Endodermal cell (in vitro differentiated cells): ENCODE results near the gene ADAMTS13. TPM values are rescaled to one million over a fixed set of nuclear protein-coding genes. Genes with fewer than 3 reads are reported as not detected.
"Not testable (repeated sequence)": the region's sequence is repeated elsewhere in the genome, so short reads cannot be mapped to it uniquely, and the experiment has no call there.

ENCODE experiments used
- DNase-seq: peaks from one replicate; pipeline ENCODE4 v3.0.0-alpha.2; 2017
- H3K27ac ChIP-seq: 2 replicates; pipeline ENCODE4 v1.5.1; 2013; ENCODE audit warnings: mild to moderate bottlenecking, low read depth, low read length, moderate library complexity
- H3K27me3 ChIP-seq: 2 replicates; pipeline ENCODE4 v1.6.1; 2013; ENCODE audit warnings: mild to moderate bottlenecking, low read length, moderate library complexity; ENCODE audit not compliant: insufficient read depth, control insufficient read depth, poor library complexity, severe bottlenecking
- H3K36me3 ChIP-seq: 2 replicates; pipeline ENCODE4 v1.7.0; 2013; ENCODE audit warnings: mild to moderate bottlenecking, low read length, moderate library complexity; ENCODE audit not compliant: control insufficient read depth, insufficient read depth
- H3K4me1 ChIP-seq: one replicate; pipeline ENCODE4 v1.7.0; 2013; ENCODE audit warnings: low read length; ENCODE audit not compliant: control insufficient read depth, insufficient read depth
- H3K4me3 ChIP-seq: 2 replicates; pipeline ENCODE4 v1.5.1; 2013; ENCODE audit warnings: mild to moderate bottlenecking, low read length, moderate library complexity
- H3K9ac ChIP-seq: 2 replicates; pipeline ENCODE4 v1.6.1; 2013; ENCODE audit warnings: mild to moderate bottlenecking, low read length, moderate library complexity; ENCODE audit not compliant: poor library complexity, severe bottlenecking; ENCODE audit errors: extremely low read depth
- H3K9me3 ChIP-seq: 2 replicates; pipeline ENCODE4 v1.6.1; 2013; ENCODE audit warnings: mild to moderate bottlenecking, low read length, moderate library complexity; ENCODE audit not compliant: control insufficient read depth
- H3K27ac Mint-ChIP-seq: 2 replicates; pipeline ENCODE4 v1.8.0; 2020; ENCODE audit warnings: mixed read lengths
- H3K27me3 Mint-ChIP-seq: 2 replicates; pipeline ENCODE4 v1.8.0; 2021; ENCODE audit warnings: mild to moderate bottlenecking, mixed read lengths; ENCODE audit not compliant: insufficient read depth
- H3K36me3 Mint-ChIP-seq: 2 replicates; pipeline ENCODE4 v1.8.0; 2020; ENCODE audit warnings: low read depth, mixed read lengths
- H3K4me1 Mint-ChIP-seq: 2 replicates; pipeline ENCODE4 v1.8.0; 2020; ENCODE audit warnings: mixed read lengths
- H3K4me3 Mint-ChIP-seq: 2 replicates; pipeline ENCODE4 v1.8.0; 2020; ENCODE audit warnings: mild to moderate bottlenecking, moderate library complexity, mixed read lengths
- H3K9me3 Mint-ChIP-seq: 2 replicates; pipeline ENCODE4 v1.8.0; 2020; ENCODE audit warnings: mild to moderate bottlenecking, mixed read lengths
- WGBS, 2 experiments: methylation state at CpG; one replicate each; pipeline versions ENCODE4 v1.1.5 to v1.1.7; 2013; ENCODE audit warnings: missing lambda C conversion rate in 2 of 2, mixed read lengths in 1 of 2; ENCODE audit not compliant: insufficient coverage in 1 of 2, insufficient read length in 1 of 2; 5-methylcytosine and 5-hydroxymethylcytosine counted together
- total RNA-seq, 2 donors: library from RNA; stranded (reverse); fragmentation: NEBNext Ultra II Directional in 1 of 2; extraction: Animal tissue kit (Norgen Biotek cat#: 25700) in 1 of 2; gene quantifications; 2 replicates in 1 of 2; 3 replicates in 1 of 2; pipeline ENCODE4 v1.2.1, GENCODE V29; 2021
- TF ChIP-seq, protein P1 (sequence below): fragments of 200-600 bp; sonication (generic); conservative IDR thresholded peaks from 2 replicates; pipeline ENCODE4 v1.5.0; 2021; ENCODE audit warnings: antibody characterized with exemption, mild to moderate bottlenecking

The ADAMTS13 gene
- total RNA-seq, 2 donors from 2014 or later, result 13.5 to 21.7 TPM

DNA sequence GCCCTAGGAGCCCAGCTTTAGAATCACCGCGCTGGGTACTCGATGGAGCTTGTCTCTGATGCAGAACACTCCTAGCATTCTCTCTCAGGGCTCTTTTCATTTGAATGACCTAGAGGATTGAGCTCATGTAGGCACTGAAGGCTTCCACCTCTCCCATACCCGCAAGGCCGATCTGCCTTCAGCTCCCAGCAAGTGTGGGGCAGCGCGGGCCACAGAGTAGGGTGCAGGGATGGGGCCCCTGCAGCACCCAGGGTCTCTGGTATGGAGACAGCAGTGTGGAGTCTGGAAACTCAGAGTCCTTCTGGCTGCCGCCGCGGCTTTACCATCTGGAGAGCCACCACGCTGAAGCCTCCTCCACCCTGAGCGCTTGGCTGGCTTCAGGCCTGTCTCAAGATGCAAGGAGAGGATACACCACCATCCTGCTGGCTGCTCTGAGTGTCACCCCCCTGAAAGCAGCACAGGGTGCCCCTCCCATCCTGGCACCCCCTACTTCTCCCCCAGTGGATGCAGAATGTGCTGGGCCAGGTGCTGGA is 33.1 kb upstream of the ADAMTS13 start:
- no peak overlapping the region for H3K4me3 ChIP-seq
- no peaks in the 10 kb centered on the region for H3K4me1 Mint-ChIP-seq
- H3K27me3 Mint-ChIP-seq, result peaks cover 15% of the 10 kb centered on the region
- no peak overlapping the region for H3K9ac ChIP-seq
- no peaks in the 10 kb centered on the region for H3K36me3 Mint-ChIP-seq
- H3K27ac ChIP-seq, result no peak overlapping the region
- TF ChIP-seq, protein P1, sequence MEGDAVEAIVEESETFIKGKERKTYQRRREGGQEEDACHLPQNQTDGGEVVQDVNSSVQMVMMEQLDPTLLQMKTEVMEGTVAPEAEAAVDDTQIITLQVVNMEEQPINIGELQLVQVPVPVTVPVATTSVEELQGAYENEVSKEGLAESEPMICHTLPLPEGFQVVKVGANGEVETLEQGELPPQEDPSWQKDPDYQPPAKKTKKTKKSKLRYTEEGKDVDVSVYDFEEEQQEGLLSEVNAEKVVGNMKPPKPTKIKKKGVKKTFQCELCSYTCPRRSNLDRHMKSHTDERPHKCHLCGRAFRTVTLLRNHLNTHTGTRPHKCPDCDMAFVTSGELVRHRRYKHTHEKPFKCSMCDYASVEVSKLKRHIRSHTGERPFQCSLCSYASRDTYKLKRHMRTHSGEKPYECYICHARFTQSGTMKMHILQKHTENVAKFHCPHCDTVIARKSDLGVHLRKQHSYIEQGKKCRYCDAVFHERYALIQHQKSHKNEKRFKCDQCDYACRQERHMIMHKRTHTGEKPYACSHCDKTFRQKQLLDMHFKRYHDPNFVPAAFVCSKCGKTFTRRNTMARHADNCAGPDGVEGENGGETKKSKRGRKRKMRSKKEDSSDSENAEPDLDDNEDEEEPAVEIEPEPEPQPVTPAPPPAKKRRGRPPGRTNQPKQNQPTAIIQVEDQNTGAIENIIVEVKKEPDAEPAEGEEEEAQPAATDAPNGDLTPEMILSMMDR, result no peak
- DNase-seq, result no peak
- peaks cover 17% of the 10 kb centered on the region for H3K9me3 Mint-ChIP-seq
- no peak overlapping the region for H3K4me3 Mint-ChIP-seq
- H3K27me3 ChIP-seq, result no peaks in the 10 kb centered on the region
- 91 to 96% methylated on average over 4 to 12 of the region's 12 CpGs for WGBS, 2 experiments
- H3K36me3 ChIP-seq, result no peaks in the 10 kb centered on the region
- no peaks in the 10 kb centered on the region for H3K4me1 ChIP-seq
- H3K27ac Mint-ChIP-seq, result no peak overlapping the region
- H3K9me3 ChIP-seq, result no peaks in the 10 kb centered on the region

DNA sequence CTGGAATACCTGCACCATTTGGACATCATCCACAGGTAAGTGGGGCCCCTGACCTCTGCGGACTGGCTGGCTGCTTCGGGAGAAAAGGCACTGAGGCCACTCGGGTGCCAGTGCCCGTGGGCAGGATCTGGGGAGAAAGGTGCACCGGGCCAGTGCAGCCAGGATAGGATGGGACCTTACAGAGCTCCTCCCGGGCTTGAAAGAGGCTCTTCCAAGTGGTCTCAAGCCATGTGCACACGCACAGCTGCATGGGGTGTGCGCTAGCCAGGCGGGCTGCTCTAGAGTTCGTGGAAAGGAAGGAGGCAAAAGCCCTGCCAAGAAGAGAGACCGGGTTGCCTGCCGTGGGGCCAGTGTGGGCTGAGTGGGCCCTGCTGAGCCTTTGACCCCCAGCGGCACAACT is 32.6 kb upstream of the ADAMTS13 start:
- no peaks in the 10 kb centered on the region for H3K4me1 Mint-ChIP-seq
- no peaks in the 10 kb centered on the region for H3K9me3 ChIP-seq
- no peak overlapping the region for H3K9ac ChIP-seq
- TF ChIP-seq, protein P1, result no peak
- WGBS, 2 experiments, result 85 to 87% methylated on average over 13 of the region's 13 CpGs
- no peaks in the 10 kb centered on the region for H3K36me3 Mint-ChIP-seq
- H3K27me3 Mint-ChIP-seq, result peaks cover 19% of the 10 kb centered on the region
- no peak overlapping the region for H3K27ac Mint-ChIP-seq
- peaks cover 17% of the 10 kb centered on the region for H3K9me3 Mint-ChIP-seq
- no peaks in the 10 kb centered on the region for H3K4me1 ChIP-seq
- no peak overlapping the region for H3K4me3 Mint-ChIP-seq
- H3K36me3 ChIP-seq, result no peaks in the 10 kb centered on the region
- no peak for DNase-seq
- no peak overlapping the region for H3K4me3 ChIP-seq
- H3K27me3 ChIP-seq, result no peaks in the 10 kb centered on the region
- H3K27ac ChIP-seq, result no peak overlapping the region

DNA sequence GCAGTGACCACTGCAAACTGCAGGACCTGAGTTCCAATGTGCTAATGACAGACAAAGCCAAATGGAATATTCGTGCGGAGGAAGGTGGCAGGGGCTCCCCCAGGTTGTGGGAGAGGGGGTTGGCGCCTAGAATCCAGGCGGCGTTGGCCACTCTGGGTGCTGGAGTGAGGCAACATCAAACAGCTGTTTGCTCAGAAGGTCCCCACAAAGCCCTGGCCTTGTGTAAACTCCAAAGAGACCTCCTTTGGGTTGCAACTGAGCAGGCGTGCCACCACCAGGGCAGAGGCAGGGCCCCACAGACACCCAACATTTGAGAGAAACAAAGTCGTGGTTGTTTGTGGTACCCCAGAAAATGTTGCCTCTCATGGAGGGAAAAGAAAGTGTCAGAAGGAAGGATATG is 31.5 kb upstream of the ADAMTS13 start:
- WGBS, 2 experiments, result 84 to 87% methylated on average over 3 to 7 of the region's 7 CpGs
- no peak overlapping the region for H3K27ac Mint-ChIP-seq
- Histone ChIP-seq H3K9me3 (no peaks in the 10 kb centered on the region), H3K4me1 (no peaks in the 10 kb centered on the region), H3K36me3 (no peaks in the 10 kb centered on the region), H3K27ac (no peak overlapping the region), H3K9ac (no peak overlapping the region), H3K27me3 (no peaks in the 10 kb centered on the region), H3K4me3 (no peak overlapping the region)
- H3K9me3 Mint-ChIP-seq, result peaks cover 17% of the 10 kb centered on the region
- no peak for DNase-seq
- TF ChIP-seq, protein P1, result no peak
- no peaks in the 10 kb centered on the region for H3K36me3 Mint-ChIP-seq
- H3K27me3 Mint-ChIP-seq, result peaks cover 24% of the 10 kb centered on the region
- H3K4me1 Mint-ChIP-seq, result no peaks in the 10 kb centered on the region
- no peak overlapping the region for H3K4me3 Mint-ChIP-seq

DNA sequence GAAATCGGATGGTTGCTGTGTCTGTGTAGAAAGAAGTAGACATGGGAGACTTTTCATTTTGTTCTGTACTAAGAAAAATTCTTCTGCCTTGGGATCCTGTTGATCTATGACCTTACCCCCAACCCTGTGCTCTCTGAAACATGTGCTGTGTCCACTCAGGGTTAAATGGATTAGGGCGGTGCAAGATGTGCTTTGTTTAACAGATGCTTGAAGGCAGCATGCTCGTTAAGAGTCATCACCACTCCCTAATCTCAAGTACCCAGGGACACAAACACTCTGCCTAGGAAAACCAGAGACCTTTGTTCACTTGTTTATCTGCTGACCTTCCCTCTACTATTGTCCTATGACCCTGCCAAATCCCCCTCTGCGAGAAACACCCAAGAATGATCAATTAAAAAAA is 30.7 kb upstream of the ADAMTS13 start:
- H3K4me1 Mint-ChIP-seq, H3K4me3 ChIP-seq, H3K9me3 ChIP-seq, H3K9ac ChIP-seq, H3K27ac Mint-ChIP-seq, DNase-seq, H3K36me3 ChIP-seq, H3K4me3 Mint-ChIP-seq, H3K27me3 ChIP-seq, H3K27ac ChIP-seq, H3K36me3 Mint-ChIP-seq, H3K4me1 ChIP-seq: not testable (repeated sequence)
- Mint-ChIP-seq H3K27me3 (peaks cover 25% of the 10 kb centered on the region), H3K9me3 (peaks cover 17% of the 10 kb centered on the region)
- 57% methylated on average over 2 of the region's 4 CpGs; no CpG with 5 or more reads in 1 of the 2 experiments for WGBS, 2 experiments

DNA sequence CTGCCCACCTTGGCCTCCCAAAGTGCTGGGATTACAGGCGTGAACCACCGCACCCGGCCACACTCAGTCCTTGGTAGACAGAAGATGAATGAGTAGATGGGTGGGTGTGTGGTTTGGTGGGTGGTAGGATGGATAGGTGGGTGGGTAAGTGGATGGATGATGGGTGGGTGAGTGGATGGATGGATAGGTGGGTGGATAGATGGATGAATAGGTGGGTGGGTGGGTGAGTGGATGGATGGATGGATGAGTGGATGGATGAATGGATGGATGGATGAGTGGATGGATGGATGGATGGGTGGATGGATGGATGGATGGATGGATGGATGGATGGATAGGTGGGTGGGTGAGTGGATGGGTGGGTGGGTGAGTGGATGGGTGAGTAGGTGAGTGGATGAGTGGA is 29.9 kb upstream of the ADAMTS13 start:
- H3K9me3 ChIP-seq, H3K9ac ChIP-seq, H3K36me3 Mint-ChIP-seq, DNase-seq, H3K4me1 Mint-ChIP-seq, H3K27ac ChIP-seq, H3K4me3 ChIP-seq, H3K4me3 Mint-ChIP-seq, H3K36me3 ChIP-seq, H3K4me1 ChIP-seq, H3K27ac Mint-ChIP-seq, H3K27me3 ChIP-seq: not testable (repeated sequence)
- Mint-ChIP-seq H3K9me3 (peaks cover 17% of the 10 kb centered on the region), H3K27me3 (peaks cover 25% of the 10 kb centered on the region)
- WGBS, 2 experiments, result 74 to 91% methylated on average over 3 of the region's 3 CpGs
